UCSD-AML1 (cell line): ENCODE data around the gene EXOSC7.
"Not testable (repeated sequence)": the region's sequence is repeated elsewhere in the genome, so short reads cannot be mapped to it uniquely, and the experiment has no call there.

Experiments used
- DNase-seq: peaks from one replicate; lab custom pipeline; 2025; ENCODE audit not compliant: unreplicated experiment; lab: John Stamatoyannopoulos, UW

EXOSC7 gene

DNA sequence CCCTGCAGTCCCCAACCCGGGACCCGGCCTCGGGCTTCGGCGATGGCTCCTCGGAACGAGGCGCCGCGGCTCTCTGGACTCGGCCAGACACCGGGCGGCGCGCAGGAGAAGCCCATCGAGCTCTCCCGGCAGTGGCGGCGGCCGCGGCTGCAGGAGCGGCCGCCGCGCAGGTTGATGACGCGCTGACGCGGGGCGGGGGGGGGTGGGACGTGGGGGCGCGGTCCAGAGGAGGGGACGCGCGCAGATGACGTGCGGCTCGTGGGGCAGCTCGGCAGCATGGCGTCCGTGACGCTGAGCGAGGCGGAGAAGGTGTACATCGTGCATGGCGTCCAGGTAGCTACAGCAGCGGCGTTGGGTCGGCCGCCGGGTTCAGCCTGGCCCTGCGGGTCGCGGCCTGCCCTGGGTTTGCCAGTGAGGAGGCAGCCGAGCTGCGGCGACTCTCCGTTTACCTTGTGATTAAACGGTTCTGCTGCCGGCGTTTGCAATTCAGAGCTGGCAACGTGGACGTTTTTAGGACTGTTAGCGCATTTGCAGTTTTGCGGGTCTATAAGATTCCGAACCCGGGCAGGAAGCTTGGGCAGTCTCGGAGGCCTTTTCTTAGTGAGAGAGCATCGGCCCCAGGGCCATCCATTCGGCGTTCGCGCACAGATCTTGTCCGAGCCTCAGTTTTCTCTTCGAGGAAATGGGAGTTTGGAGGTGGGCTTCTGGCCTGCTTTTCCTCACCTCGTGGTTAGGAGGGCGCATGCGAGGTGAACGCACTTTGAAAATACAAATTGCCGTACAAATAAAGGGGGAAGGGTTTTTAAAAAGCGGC, at the start of gene EXOSC7, which contains the start of gene ZDHHC3:
Gene EXOSC7, plus strand, starts transcription at position 243 of the 814 bp plus-strand sequence. Its CDS starts 34 bp downstream, at position 277.
Gene ZDHHC3, minus strand, starts transcription at position 173 of the 814 bp plus-strand sequence. CDS start 16,738 bp downstream, outside the sequence.
- peak; percentile 88 for DNase-seq

GRCh38 chr3:44926921-44927320, 49.1 kb upstream of the EXOSC7 start:
- no peak for DNase-seq

DNA sequence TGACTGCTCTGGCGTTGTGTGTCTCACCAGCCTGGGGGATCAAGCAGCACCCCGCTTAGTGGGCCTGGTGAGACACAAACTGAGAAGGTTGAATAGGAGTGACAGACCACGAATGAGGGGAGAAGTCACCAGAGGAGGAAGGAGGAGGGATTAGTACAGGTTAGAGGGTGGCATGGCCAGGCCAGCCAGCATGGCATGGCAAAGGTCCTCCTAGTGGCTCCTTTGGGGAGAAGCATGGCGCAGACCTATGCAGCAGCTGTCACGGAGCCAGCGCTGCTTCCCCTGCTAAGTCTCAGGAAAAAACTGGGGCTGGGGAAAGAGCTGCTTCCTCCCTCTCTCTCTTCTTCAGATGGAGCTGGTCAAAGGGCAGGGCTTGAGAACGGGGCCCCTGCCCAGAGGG, 48.7 kb upstream of the EXOSC7 start:
- no peak for DNase-seq

GRCh38 chr3:44929782-44930181, 46.3 kb upstream of the EXOSC7 start:
- no peak for DNase-seq

- no peak for DNase-seq
Measured at GRCh38 chr3:44930911-44931310, 45.1 kb upstream of the EXOSC7 start.

GRCh38 chr3:44931791-44932190, 44.3 kb upstream of the EXOSC7 start:
- no peak for DNase-seq

DNA sequence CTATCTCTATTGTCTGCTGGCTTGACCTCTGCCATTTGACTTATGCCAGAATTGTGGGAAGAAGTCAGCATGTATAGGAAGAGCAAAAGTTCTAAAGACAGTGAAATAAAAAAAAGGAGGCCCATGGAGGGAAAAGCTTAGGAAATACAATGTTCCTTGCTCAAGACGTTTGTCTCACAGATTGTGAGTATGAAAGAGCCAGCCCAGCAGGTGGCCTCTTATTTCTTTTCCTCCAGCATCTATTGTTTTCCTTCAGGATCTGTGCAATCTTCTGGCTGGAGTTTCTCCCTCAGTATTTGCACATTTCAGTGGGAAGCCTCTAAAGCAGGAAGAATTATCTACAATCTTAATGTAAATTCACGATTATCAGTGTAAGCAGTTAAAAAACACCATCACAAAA, 43.8 kb upstream of the EXOSC7 start:
- DNase-seq: no peak

GRCh38 chr3:44932986-44933944, 42.8 kb upstream of the EXOSC7 start:
- no peak for DNase-seq

GRCh38 chr3:44939581-44940036, 36.4 kb upstream of the EXOSC7 start:
- no peak for DNase-seq

- no peak for DNase-seq
Measured at GRCh38 chr3:44942202-44942921, 33.7 kb upstream of the EXOSC7 start.

- DNase-seq: no peak
Measured at GRCh38 chr3:44948239-44948638, 27.8 kb upstream of the EXOSC7 start.

DNA sequence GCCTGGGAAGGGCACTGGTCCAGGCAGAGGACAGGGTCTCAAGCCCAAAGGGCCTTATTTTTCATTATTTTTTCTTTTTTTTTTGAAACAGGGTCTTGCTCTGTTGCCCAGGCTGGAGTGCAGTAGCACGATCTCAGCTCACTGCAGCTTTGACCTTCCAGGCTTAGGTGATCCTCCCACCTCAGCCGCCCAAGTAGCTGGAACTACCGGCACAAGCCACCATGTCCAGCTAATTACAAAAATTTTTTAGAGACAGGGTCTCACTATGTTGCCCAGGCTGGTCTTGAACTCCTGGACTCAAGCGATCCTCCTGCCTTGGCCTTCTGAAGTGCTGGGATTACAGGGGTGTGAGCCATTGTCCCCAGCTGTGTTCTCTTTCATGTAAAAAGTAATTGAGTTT, 26.3 kb upstream of the EXOSC7 start:
- DNase-seq: not testable (repeated sequence)

DNA sequence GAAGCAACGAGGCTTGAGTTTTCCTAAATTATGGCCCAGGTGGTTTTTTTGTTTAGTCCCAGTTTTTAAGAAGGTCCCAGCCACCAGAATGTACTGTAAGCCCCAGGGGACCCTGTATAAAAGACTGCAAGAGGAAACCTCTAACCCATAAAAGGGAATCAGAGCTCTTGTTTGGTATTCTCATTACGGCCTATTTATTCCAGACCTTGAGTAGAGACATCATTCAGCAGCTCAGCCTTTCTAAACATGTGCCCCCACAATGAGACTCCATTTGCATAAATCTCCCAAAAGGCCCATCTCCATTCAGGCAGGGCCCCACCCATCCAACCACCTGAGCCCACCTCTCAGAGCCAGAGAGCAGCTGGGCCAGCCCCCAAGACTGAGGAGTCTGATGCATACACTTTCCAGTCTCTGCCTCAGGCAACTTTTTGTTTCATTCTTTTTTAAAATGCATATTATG, 25.7 kb upstream of the EXOSC7 start:
- no peak for DNase-seq

- DNase-seq: no peak
Measured at GRCh38 chr3:44952689-44953088, 23.4 kb upstream of the EXOSC7 start.

DNA sequence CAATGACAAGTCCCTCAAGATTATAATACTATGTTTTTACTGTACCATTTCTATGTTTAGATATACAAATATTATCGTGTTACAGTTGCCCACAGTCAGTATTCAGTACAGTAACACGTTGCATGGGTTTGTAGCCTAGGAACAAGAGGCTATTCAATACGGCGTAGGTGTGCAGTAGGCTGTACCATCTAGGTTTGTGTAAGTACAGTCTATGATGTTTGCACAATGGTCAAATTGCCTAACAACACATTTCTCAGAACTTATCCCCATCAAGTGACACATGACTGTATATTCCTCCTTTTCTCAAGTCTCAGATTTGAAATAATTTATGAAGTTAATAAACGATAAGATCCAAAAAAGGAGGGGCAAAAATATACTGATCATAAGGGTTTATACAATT, 21.7 kb upstream of the EXOSC7 start:
- DNase-seq: no peak

- DNase-seq: no peak
Measured at GRCh38 chr3:44954962-44955361, 21.1 kb upstream of the EXOSC7 start.

DNA sequence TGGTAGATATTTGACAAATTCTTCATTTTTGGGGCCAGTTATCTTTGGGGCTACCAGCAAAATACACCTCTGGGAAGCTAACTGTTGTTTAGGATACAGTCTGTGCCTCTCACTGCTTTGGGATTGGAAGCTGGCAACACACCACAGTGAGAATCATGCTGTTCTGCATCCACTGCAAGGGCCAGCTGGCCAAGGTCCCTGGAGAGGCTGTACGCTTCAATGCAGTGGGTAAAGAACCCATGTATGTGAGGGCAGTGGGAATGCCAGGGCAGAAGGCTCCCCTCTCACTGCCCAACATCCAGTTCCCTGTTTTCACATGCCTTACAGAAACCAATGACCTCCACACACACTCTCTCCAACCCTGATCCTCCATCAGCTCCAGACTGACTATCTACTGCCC, 20.1 kb upstream of the EXOSC7 start:
- DNase-seq: no peak

GRCh38 chr3:44957986-44958385, 18.1 kb upstream of the EXOSC7 start:
- no peak for DNase-seq

DNA sequence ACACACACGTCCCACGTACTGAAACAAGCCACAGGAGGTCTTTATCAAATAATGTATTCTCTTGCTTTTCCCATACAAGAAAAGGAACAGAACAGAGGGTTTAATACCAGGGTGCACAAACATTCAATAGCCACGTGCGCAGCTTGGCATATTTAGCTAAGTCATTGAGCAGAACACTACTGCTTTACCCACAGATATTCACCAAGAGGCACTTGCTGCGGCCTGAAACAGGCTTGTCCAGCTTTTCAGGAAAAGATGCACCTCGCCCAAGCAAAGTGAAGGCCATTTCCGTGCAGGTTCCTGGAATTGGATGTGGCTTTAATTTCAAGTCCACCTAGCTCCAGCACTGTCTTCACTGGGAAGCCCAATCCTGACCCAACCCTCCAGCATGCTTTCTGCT, 17.7 kb upstream of the EXOSC7 start:
- no peak for DNase-seq

- no peak for DNase-seq
Measured at GRCh38 chr3:44960387-44961026, 15.5 kb upstream of the EXOSC7 start.
